Hepatocyte (in vitro differentiated cells): ENCODE data around the gene FGF5.

ENCODE experiments used
- EZH2 ChIP-seq: fragments of 200-600 bp; sonication (generic); IDR thresholded peaks from 2 replicates; pipeline ENCODE4 v1.6.1; 2016; ENCODE audit warnings: antibody characterized with exemption, mild to moderate bottlenecking, borderline replicate concordance
- EZH2phosphoT487 ChIP-seq: fragments of 200-600 bp; sonication (generic); IDR thresholded peaks from one replicate; pipeline ENCODE4 v1.6.1; 2018; ENCODE audit warnings: antibody characterized with exemption, mild to moderate bottlenecking, low read depth, moderate library complexity; ENCODE audit not compliant: unreplicated experiment, severe bottlenecking
- TF ChIP-seq, protein P1 (sequence below): fragments of 200-600 bp; sonication (generic); IDR thresholded peaks from 2 replicates; pipeline ENCODE4 v1.5.1; 2016; ENCODE audit warnings: antibody characterized with exemption, mild to moderate bottlenecking; ENCODE audit not compliant: poor library complexity

DNA sequence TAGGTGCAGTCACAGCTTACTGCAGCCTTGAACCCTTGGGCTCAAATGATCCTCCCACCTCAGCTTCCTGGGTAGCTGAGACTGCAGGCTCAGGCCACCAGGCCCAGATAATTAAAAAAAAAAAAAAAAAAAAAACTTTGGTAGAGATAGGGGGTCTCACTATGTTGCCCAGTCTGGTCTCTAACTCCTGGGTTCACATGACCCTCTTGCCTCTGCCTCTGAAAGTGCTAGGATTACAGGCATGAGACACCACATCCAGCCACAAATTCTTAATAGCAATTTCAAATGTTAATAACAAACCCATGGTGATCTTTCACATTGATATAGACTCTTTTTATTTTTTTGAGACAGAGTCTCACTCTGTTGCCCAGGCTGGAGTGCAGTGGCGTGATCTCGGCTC, 12.3 kb upstream of the FGF5 start:
- TF ChIP-seq, protein P1, sequence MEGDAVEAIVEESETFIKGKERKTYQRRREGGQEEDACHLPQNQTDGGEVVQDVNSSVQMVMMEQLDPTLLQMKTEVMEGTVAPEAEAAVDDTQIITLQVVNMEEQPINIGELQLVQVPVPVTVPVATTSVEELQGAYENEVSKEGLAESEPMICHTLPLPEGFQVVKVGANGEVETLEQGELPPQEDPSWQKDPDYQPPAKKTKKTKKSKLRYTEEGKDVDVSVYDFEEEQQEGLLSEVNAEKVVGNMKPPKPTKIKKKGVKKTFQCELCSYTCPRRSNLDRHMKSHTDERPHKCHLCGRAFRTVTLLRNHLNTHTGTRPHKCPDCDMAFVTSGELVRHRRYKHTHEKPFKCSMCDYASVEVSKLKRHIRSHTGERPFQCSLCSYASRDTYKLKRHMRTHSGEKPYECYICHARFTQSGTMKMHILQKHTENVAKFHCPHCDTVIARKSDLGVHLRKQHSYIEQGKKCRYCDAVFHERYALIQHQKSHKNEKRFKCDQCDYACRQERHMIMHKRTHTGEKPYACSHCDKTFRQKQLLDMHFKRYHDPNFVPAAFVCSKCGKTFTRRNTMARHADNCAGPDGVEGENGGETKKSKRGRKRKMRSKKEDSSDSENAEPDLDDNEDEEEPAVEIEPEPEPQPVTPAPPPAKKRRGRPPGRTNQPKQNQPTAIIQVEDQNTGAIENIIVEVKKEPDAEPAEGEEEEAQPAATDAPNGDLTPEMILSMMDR, result no peak
- TF ChIP-seq EZH2, result no peak
- TF ChIP-seq EZH2phosphoT487, result no peak
